PC-9 (cell line): ENCODE results near the gene MLXIP.

Experiments used
- EZH2 ChIP-seq: fragments of 200-600 bp; sonication (generic); IDR thresholded peaks from 2 replicates; pipeline ENCODE4 v1.8.0; 2017; ENCODE audit warnings: antibody characterized with exemption, low read depth
- TF ChIP-seq, protein P1 (sequence below): fragments of 200-600 bp; sonication (generic); conservative IDR thresholded peaks from 2 replicates; pipeline ENCODE4 v1.6.1; 2017; ENCODE audit warnings: mixed run types, antibody characterized with exemption, mild to moderate bottlenecking, moderate library complexity

DNA sequence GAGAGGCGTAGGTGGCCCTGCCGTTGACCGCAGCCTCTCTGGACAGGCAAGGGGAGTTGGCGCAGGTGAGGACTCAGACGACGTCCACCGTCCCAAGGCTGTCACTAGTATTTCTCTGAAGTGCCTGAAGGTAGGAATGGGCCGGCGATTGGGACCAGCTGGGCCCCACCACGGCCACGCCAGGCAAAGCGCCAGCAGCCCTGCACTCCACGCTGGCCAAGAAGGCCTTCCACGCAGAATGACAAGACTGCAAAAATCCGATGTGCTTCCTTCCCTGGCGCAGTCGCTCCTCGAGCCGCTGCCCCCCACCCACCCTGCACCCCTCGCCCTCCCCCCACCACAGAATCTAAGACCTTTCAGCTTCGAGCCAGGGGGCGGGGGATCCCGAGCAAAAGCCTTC is 17.3 kb upstream of the MLXIP start:
- TF ChIP-seq, protein P1, sequence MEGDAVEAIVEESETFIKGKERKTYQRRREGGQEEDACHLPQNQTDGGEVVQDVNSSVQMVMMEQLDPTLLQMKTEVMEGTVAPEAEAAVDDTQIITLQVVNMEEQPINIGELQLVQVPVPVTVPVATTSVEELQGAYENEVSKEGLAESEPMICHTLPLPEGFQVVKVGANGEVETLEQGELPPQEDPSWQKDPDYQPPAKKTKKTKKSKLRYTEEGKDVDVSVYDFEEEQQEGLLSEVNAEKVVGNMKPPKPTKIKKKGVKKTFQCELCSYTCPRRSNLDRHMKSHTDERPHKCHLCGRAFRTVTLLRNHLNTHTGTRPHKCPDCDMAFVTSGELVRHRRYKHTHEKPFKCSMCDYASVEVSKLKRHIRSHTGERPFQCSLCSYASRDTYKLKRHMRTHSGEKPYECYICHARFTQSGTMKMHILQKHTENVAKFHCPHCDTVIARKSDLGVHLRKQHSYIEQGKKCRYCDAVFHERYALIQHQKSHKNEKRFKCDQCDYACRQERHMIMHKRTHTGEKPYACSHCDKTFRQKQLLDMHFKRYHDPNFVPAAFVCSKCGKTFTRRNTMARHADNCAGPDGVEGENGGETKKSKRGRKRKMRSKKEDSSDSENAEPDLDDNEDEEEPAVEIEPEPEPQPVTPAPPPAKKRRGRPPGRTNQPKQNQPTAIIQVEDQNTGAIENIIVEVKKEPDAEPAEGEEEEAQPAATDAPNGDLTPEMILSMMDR = no peak
- no peak for TF ChIP-seq EZH2
